Stimulated activated naive B cell treated with anti-CD40 and anti-IgM and Interleukin-4, amounts not matched to agents 10 μg/mL and 1 μg/mL and 100 μg/mL, for 72 hours (primary cell): ENCODE results near the gene EDC3.
"Not testable (repeated sequence)": the region's sequence is repeated elsewhere in the genome, so short reads cannot be mapped to it uniquely, and the experiment has no call there.

Experiments
- ATAC-seq, 2 donors: fragments of 150-1000 bp; cut with Tn5 transposase; replicated peaks; 2 replicates each; pipeline ENCODE4 v1.10.0; 2021; ENCODE audit warnings: moderate library complexity in 1 of 2
- DNase-seq: peaks from one replicate; pipeline ENCODE4 v3.0.0; 2021
- H3K27ac Mint-ChIP-seq: one replicate; pipeline ENCODE4 v1.8.0; 2022; ENCODE audit warnings: mild to moderate bottlenecking, mixed read lengths
- H3K27me3 Mint-ChIP-seq, 2 donors: one replicate each; pipeline ENCODE4 v1.8.0; 2022; ENCODE audit warnings: mixed read lengths in 2 of 2
- H3K36me3 Mint-ChIP-seq, 2 donors: one replicate each; pipeline ENCODE4 v1.8.0; 2022; ENCODE audit warnings: mixed read lengths in 2 of 2, mild to moderate bottlenecking in 1 of 2
- H3K4me1 Mint-ChIP-seq, 2 donors: one replicate each; pipeline ENCODE4 v1.8.0; 2022; ENCODE audit warnings: mixed read lengths in 2 of 2, mild to moderate bottlenecking in 1 of 2
- H3K4me3 Mint-ChIP-seq, 2 donors: one replicate each; pipeline ENCODE4 v1.8.0; 2022; ENCODE audit warnings: mild to moderate bottlenecking in 2 of 2, mixed read lengths in 2 of 2, moderate library complexity in 1 of 2
- H3K9me3 Mint-ChIP-seq, 2 donors: one replicate each; pipeline ENCODE4 v1.8.0; 2022; ENCODE audit warnings: mixed read lengths in 2 of 2, mild to moderate bottlenecking in 1 of 2

The EDC3 gene, protein sequence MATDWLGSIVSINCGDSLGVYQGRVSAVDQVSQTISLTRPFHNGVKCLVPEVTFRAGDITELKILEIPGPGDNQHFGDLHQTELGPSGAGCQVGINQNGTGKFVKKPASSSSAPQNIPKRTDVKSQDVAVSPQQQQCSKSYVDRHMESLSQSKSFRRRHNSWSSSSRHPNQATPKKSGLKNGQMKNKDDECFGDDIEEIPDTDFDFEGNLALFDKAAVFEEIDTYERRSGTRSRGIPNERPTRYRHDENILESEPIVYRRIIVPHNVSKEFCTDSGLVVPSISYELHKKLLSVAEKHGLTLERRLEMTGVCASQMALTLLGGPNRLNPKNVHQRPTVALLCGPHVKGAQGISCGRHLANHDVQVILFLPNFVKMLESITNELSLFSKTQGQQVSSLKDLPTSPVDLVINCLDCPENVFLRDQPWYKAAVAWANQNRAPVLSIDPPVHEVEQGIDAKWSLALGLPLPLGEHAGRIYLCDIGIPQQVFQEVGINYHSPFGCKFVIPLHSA

DNA sequence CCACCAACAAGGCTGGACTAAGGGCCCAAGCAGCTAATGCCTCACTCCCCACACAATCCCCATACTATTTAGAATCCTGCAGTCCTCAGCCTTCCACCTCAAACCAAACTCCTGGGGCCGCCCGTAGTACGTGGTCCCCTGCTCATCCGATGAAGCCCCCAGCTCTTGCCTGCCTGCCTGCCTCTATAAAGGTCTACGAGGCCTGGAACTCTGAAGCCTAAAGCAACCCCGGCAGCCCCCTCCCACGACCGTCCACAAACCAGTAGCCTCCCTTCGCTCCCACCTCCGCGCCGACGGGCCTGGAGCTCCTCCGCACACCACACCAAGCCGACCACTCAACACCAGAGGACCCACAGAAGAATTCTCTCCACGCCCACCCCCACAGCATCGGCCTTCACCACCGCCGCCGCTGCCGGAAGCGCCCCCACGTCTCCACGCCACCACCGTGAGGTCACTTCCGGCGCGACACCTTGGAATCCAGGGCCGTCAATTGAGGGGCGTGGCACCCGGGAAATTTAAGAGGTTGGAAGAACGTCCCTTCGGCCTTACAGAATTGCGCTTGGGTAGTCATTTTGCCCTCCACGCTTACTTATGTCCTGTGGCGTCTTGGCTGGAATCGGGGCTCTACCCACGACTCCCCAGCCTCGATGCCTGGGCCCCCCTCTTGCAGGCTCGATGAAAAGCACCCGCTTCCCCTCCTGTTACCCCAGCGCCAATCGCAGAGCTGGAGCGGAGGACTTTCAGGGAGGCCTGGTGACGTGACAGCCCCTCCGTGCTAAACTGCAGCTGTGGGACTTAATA is at the start of gene EDC3:
Gene EDC3 (minus strand): TSS at position 428 of the 801 bp plus-strand sequence. CDS start 20,900 bp downstream, outside the sequence.
- peak within 1 kb of the TSS; percentile 99 to 100 for H3K4me3 Mint-ChIP-seq

GRCh38 chr15:74742422-74742821 is 46.6 kb upstream of the EDC3 start:
- DNase-seq (no peak), ATAC-seq (peak in 1 of 2 donors; percentile 12)
- peaks cover 11 to 15% of the 10 kb centered on the region in 2 donors for H3K9me3 Mint-ChIP-seq
- H3K27ac Mint-ChIP-seq, result no peak overlapping the region
- H3K4me1 Mint-ChIP-seq, result peaks cover 8 to 11% of the 10 kb centered on the region in 2 donors
- peaks cover 7 to 17% of the 10 kb centered on the region in 2 donors for H3K36me3 Mint-ChIP-seq
- peak overlapping the region; percentile 8 to 25 for H3K4me3 Mint-ChIP-seq
- peaks cover 19 to 21% of the 10 kb centered on the region in 2 donors for H3K27me3 Mint-ChIP-seq

More for the DNA sequence above, at the start of gene EDC3:
- DNase-seq (peak; percentile 79), ATAC-seq (peak; percentile 96 to 98)
- peaks cover 18 to 29% of the 10 kb centered on the region in 2 donors for H3K4me1 Mint-ChIP-seq
- no peaks in the 10 kb centered on the region for H3K27me3 Mint-ChIP-seq
- H3K36me3 Mint-ChIP-seq, result peaks cover 4 to 7% of the 10 kb centered on the region in 2 donors
- no peaks in the 10 kb centered on the region for H3K9me3 Mint-ChIP-seq
- H3K27ac Mint-ChIP-seq, result peak within 1 kb of the TSS; percentile 100

GRCh38 chr15:74738239-74738638 is 42.4 kb upstream of the EDC3 start:
- H3K4me3 Mint-ChIP-seq, ATAC-seq, DNase-seq, H3K4me1 Mint-ChIP-seq: not testable (repeated sequence)
- Mint-ChIP-seq H3K27ac (peak overlapping the region; percentile 77), H3K9me3 (peaks cover 17 to 21% of the 10 kb centered on the region in 2 donors), H3K36me3 (peaks cover 7 to 27% of the 10 kb centered on the region in 2 donors), H3K27me3 (peaks cover 38 to 39% of the 10 kb centered on the region in 2 donors)

DNA sequence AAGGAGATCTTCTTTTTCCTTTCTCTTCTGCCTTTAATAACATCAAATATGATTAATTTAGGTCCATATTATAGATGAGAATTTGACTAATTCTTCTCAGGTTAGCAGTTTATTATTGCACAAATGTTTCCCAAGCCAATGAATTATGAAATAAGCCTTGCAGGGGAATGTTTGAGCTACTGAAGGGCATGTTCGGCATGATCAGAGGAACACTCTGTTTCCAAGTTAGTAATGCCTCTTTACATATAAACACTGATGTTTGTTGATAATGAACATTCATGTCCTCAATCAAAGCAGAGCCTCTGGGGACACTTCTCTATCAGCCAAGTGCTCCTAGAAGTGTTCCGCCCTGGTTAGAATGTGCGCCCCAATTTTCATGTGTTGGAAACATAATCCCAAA is 39.5 kb upstream of the EDC3 start:
- peaks cover 12% of the 10 kb centered on the region in 2 donors for H3K9me3 Mint-ChIP-seq
- no peak overlapping the region for H3K4me3 Mint-ChIP-seq
- H3K27ac Mint-ChIP-seq, result no peak overlapping the region
- peaks cover 0 to 18% of the 10 kb centered on the region in 2 donors for H3K36me3 Mint-ChIP-seq
- H3K4me1 Mint-ChIP-seq, result peaks cover 0 to 4% of the 10 kb centered on the region in 2 donors
- peaks cover 35 to 44% of the 10 kb centered on the region in 2 donors for H3K27me3 Mint-ChIP-seq
- DNase-seq, result no peak
- ATAC-seq, result no peak

DNA sequence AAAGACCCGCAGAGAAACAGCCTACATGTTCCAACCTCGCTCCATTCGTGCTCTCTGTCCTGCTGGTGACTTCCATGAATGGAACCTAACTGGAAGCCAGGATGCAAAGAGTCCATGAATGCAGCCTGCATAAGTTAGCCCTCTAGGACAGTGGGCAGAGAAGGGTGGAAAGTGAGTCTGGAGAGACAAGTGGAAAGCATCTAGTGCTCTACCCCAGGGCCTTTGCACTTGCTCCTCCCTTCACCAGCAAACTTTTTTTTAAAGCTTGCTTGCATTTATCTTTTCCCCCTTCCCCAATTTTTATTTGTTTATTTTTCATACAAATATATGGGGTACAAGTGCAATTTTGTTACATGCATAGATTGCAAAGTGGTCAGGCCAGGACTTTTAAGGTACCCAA is 37.4 kb upstream of the EDC3 start:
- no peak for ATAC-seq
- Mint-ChIP-seq H3K27ac (no peak overlapping the region), H3K36me3 (peaks cover 0 to 18% of the 10 kb centered on the region in 2 donors), H3K4me1 (peaks cover 0 to 4% of the 10 kb centered on the region in 2 donors), H3K4me3 (no peak overlapping the region), H3K9me3 (peaks cover 12% of the 10 kb centered on the region in 2 donors), H3K27me3 (peaks cover 39 to 52% of the 10 kb centered on the region in 2 donors)
- no peak for DNase-seq

DNA sequence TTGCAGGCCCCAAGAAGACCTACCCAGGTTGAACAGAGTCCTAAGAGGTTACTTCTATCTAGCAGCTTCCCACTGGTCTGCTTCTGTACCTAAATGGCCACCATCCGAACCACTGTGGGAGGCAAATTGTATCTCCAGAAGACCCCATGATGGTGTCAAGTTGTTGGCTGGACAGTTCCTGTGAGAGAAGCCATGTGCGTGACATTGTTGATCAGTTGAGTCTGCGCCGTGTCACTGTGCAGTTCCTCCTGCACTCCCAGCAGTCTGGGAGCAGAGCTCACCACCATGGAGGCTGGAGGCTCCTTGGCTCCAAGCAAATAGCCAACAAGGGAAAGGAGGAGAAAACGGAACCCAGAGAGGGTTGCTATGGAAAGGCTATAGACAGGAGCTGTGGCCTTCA is 37.0 kb upstream of the EDC3 start:
- H3K9me3 Mint-ChIP-seq, result peaks cover 8% of the 10 kb centered on the region in 2 donors
- no peaks in the 10 kb centered on the region for H3K4me1 Mint-ChIP-seq
- no peak for ATAC-seq
- no peak overlapping the region for H3K4me3 Mint-ChIP-seq
- no peak for DNase-seq
- peaks cover 0 to 14% of the 10 kb centered on the region in 2 donors for H3K36me3 Mint-ChIP-seq
- H3K27ac Mint-ChIP-seq, result no peak overlapping the region
- H3K27me3 Mint-ChIP-seq, result peaks cover 42 to 55% of the 10 kb centered on the region in 2 donors

DNA sequence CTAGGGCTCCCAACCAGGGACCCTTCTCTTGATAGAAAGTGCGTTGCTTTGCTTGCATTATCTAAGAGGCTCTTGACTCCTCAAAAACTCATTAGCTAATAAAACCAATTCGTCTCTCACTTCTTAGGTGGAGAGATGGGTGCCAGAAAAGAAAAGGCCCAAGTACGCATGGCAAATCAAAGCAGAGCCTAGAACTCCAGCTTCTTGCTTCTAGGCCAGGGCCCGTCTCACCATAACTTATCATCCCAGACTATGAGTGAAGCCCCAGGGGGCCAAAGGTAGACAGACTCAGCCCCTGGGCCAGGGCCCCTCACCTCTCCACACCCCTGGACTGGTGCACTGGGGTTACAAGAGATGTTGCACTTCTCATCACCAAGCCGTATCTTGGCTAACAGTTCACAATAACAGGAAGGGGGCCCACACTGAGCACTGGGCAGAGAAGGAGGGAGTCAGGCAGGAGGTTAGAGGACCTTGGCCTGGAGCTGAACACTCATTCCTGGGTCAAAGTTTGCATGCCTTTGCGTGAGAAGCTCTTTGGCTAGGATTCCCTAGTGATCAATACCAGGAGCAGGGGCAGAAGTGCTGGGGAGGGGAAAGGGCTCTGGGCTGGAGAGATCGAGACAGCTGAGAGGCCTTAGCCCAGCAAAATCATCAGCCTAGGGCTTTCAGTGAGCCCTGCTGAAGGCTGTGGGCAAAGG is 34.9 kb upstream of the EDC3 start:
- peaks cover 2 to 4% of the 10 kb centered on the region in 2 donors for H3K36me3 Mint-ChIP-seq
- H3K27me3 Mint-ChIP-seq, result peaks cover 46 to 62% of the 10 kb centered on the region in 2 donors
- no peak overlapping the region for H3K27ac Mint-ChIP-seq
- ATAC-seq (no peak), DNase-seq (no peak)
- H3K4me1 Mint-ChIP-seq, result peaks cover 7 to 14% of the 10 kb centered on the region in 2 donors
- H3K4me3 Mint-ChIP-seq, result no peak overlapping the region
- H3K9me3 Mint-ChIP-seq, result no peaks in the 10 kb centered on the region

- Mint-ChIP-seq H3K4me1 (peaks cover 14 to 24% of the 10 kb centered on the region in 2 donors), H3K27me3 (peaks cover 49 to 71% of the 10 kb centered on the region in 2 donors)
- not testable (repeated sequence) for H3K9me3 Mint-ChIP-seq, ATAC-seq, H3K4me3 Mint-ChIP-seq, H3K27ac Mint-ChIP-seq, H3K36me3 Mint-ChIP-seq, DNase-seq
Measured at GRCh38 chr15:74729372-74729771, 33.5 kb upstream of the EDC3 start.

DNA sequence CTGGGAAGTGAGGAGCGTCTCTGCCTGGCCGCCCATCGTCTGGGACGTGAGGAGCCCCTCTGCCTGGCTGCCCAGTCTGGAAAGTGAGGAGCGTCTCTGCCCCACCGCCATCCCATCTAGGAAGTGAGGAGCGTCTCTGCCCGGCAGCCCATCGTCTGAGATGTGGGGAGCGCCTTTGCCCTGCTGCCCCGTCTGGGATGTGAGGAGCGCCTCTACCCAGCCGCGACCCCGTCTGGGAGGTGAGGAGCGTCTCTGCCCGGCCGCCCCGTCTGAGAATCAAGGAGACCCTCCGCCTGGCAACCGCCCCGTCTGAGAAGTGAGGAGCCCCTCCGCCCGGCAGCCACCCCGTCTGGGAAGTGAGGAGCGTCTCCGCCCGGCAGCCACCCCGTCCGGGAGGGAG is 32.9 kb upstream of the EDC3 start:
- H3K36me3 Mint-ChIP-seq, H3K27ac Mint-ChIP-seq, H3K4me3 Mint-ChIP-seq, H3K9me3 Mint-ChIP-seq, DNase-seq, ATAC-seq: not testable (repeated sequence)
- Mint-ChIP-seq H3K4me1 (peaks cover 16 to 31% of the 10 kb centered on the region in 2 donors), H3K27me3 (peaks cover 47 to 66% of the 10 kb centered on the region in 2 donors)

GRCh38 chr15:74727727-74728126 is 31.9 kb upstream of the EDC3 start:
- H3K4me1 Mint-ChIP-seq, result peaks cover 16 to 34% of the 10 kb centered on the region in 2 donors
- no peaks in the 10 kb centered on the region for H3K9me3 Mint-ChIP-seq
- H3K36me3 Mint-ChIP-seq, result peaks cover 2 to 4% of the 10 kb centered on the region in 2 donors
- DNase-seq, result no peak
- H3K4me3 Mint-ChIP-seq, result no peak overlapping the region
- H3K27me3 Mint-ChIP-seq, result peaks cover 43 to 63% of the 10 kb centered on the region in 2 donors
- H3K27ac Mint-ChIP-seq, result no peak overlapping the region
- no peak for ATAC-seq

DNA sequence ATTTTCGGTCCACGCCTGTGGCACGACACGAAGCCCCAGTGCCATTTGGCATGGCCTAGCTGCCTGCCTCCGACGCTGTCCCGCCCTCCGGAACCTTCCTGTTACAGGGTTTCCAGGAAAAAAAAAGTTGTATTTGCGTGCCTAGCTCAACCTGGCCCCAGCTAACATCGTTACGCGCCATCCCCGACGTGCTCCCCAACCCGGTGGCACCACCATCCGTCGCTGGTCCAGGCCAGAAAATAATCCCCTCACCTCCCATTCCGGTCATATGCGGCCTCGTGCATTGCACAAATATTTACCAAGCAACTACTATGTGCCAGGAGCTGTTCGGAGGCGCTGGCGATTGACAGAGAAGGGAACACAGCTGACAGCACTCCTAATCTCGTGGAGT is 30.9 kb upstream of the EDC3 start:
- peak overlapping the region; percentile 89 for H3K27ac Mint-ChIP-seq

DNA sequence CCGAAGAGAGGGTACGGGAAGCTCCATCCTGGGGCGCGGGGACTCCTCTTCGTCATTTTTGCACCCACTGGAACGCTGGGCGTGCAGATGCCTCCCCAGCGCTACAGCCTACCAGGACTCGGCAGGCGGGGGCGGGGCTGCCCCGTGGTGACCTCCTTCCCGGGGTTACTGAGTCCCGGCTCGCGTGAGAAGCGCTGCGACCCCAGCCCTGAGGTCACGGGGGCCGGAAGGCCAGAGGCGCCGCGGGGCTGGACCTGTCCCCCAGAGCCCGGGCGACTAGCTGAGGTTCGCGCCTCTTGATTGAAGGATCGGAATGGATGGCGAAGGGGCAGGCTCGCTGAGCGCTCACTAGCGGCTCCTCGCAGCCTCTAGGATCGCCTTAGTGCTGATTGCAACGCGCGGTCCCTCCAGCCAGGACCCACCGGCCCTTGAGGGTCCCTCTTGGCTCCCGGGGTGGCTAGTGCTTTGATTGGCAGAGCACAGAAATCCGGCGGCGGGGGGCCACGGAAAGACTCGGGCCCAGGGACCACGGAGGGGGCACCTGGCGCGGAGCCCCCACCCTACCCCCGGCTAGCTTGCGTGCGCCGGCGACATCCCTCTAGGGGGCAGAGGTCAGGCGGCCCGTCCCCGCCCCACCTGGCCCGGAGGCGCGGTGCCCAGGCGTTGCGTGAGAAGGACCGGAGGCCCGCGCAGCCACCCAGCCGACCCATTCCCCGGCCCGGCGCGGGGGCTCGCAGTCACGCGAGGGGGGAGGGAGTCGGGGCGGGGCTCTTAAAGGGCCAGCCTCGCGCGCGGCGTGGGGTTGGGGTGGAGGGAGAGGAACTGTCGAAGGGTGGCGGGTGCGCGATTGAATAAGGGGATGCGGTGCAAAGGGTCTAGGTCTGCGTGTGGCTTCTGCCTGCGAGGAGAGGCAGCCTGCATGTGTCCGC is 30.3 kb upstream of the EDC3 start:
- Mint-ChIP-seq H3K4me1 (peaks cover 16 to 34% of the 10 kb centered on the region in 2 donors), H3K27me3 (peaks cover 35 to 52% of the 10 kb centered on the region in 2 donors), H3K27ac (peak overlapping the region; percentile 89), H3K9me3 (no peaks in the 10 kb centered on the region), H3K4me3 (peak overlapping the region; percentile 72 to 82), H3K36me3 (peaks cover 2 to 4% of the 10 kb centered on the region in 2 donors)
- DNase-seq (peak; percentile 72), ATAC-seq (peak; percentile 78 to 84)

More for the DNA sequence above, 30.9 kb upstream of the EDC3 start:
- peaks cover 16 to 34% of the 10 kb centered on the region in 2 donors for H3K4me1 Mint-ChIP-seq
- peaks cover 2 to 4% of the 10 kb centered on the region in 2 donors for H3K36me3 Mint-ChIP-seq
- ATAC-seq (peak; percentile 1 to 7), DNase-seq (no peak)
- H3K4me3 Mint-ChIP-seq, result peak overlapping the region; percentile 72 to 82
- peaks cover 39 to 59% of the 10 kb centered on the region in 2 donors for H3K27me3 Mint-ChIP-seq
- no peaks in the 10 kb centered on the region for H3K9me3 Mint-ChIP-seq
